ENCODE results near the gene PIANP.
"Not testable (repeated sequence)": the region's sequence is repeated elsewhere in the genome, so short reads cannot be mapped to it uniquely, and the experiment has no call there.

Gene PIANP

DNA sequence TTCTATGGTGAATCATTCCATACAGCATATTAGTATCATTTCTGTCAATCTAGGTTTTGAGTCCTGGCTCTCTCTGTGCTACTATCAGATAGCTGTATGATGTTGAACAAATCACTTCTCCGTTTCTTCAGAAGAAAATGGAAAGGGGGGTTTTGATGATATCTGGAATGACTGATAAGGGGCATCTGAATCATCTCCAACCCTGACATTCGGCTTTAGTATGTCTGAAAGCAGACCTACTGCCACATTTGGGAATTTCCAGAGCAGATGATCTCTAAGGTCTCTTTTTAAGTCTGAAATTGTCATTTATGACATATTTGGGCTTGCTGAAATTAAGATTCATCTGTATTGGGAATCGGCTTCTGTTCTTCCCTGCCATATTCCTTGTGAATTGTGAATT, 42.2 kb upstream of the PIANP start:
- TF ChIP-seq, protein P1, sequence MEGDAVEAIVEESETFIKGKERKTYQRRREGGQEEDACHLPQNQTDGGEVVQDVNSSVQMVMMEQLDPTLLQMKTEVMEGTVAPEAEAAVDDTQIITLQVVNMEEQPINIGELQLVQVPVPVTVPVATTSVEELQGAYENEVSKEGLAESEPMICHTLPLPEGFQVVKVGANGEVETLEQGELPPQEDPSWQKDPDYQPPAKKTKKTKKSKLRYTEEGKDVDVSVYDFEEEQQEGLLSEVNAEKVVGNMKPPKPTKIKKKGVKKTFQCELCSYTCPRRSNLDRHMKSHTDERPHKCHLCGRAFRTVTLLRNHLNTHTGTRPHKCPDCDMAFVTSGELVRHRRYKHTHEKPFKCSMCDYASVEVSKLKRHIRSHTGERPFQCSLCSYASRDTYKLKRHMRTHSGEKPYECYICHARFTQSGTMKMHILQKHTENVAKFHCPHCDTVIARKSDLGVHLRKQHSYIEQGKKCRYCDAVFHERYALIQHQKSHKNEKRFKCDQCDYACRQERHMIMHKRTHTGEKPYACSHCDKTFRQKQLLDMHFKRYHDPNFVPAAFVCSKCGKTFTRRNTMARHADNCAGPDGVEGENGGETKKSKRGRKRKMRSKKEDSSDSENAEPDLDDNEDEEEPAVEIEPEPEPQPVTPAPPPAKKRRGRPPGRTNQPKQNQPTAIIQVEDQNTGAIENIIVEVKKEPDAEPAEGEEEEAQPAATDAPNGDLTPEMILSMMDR (IDR thresholded peaks at IDR 0.05; ENCODE audit: insufficient read depth, low read length, poor library complexity, severe bottlenecking), result no peak
- TF ChIP-seq EZH2phosphoT487 (conservative IDR thresholded peaks at IDR 0.05; ENCODE audit: low read length), result no peak
- H2AFZ ChIP-seq (ENCODE audit: low read depth, low read length, severe bottlenecking), result no peak overlapping the region
- no peak overlapping the region for H3K4me2 ChIP-seq (ENCODE audit: low read depth, low read length, poor library complexity, severe bottlenecking)

DNA sequence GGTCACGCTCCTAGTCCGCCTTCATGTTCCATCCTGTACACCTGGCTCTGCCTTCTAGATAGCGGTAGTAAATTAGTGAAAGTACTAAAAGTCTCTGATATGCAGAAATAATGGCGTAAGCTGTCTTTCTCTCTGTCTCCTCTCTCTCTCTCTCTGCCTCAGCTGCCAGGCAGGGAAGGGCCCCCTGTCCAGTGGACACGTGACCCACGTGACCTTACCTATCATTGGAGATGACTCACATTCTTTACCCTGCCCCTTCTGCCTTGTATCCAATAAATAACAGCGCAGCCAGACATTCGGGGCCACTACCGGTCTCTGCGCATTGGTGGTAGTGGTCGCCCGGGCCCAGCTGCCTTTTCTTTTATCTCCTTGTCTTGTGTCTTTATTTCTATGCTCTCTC, 41.5 kb upstream of the PIANP start:
- H2AFZ ChIP-seq (ENCODE audit: low read depth, low read length, severe bottlenecking); H3K4me3 ChIP-seq (ENCODE audit: insufficient read depth, low read length, poor library complexity, severe bottlenecking); H3K9me2 ChIP-seq (replicated peaks; ENCODE audit: insufficient read depth, low read length); H3K27me3 ChIP-seq (ENCODE audit: low read length); H3K9ac ChIP-seq (ENCODE audit: low read length); H3F3A ChIP-seq (ENCODE audit: insufficient read depth); H3K27ac ChIP-seq (ENCODE audit: low read depth, low read length); H3K79me2 ChIP-seq (ENCODE audit: insufficient read depth, low read length); H3K9me3 ChIP-seq (ENCODE audit: insufficient read depth, low read length); H4K20me1 ChIP-seq (ENCODE audit: low read depth, low read length); H3K4me2 ChIP-seq (ENCODE audit: low read depth, low read length, poor library complexity, severe bottlenecking); H3K36me3 ChIP-seq (ENCODE audit: low read length): not testable (repeated sequence)

More for the DNA sequence above, 42.2 kb upstream of the PIANP start:
- H3K4me3 ChIP-seq (ENCODE audit: insufficient read depth, low read length, poor library complexity, severe bottlenecking), result no peak overlapping the region
- no peaks in the 10 kb centered on the region for H4K20me1 ChIP-seq (ENCODE audit: low read depth, low read length)
- 0 out of 2 replicates have a peak, but pooled peaks cover 3% of the 10 kb centered on the region for H3F3A ChIP-seq (ENCODE audit: insufficient read depth)
- no peaks in the 10 kb centered on the region for H3K9me3 ChIP-seq (ENCODE audit: insufficient read depth, low read length)
- no peak overlapping the region for H3K9ac ChIP-seq (ENCODE audit: low read length)
- H3K27ac ChIP-seq (ENCODE audit: low read depth, low read length), result no peak overlapping the region
- H3K27me3 ChIP-seq (ENCODE audit: low read length), result no peaks in the 10 kb centered on the region
- no peaks in the 10 kb centered on the region for H3K79me2 ChIP-seq (ENCODE audit: insufficient read depth, low read length)
- H3K36me3 ChIP-seq (ENCODE audit: low read length), result no peaks in the 10 kb centered on the region
- H3K9me2 ChIP-seq (replicated peaks; ENCODE audit: insufficient read depth, low read length), result no peaks in the 10 kb centered on the region

DNA sequence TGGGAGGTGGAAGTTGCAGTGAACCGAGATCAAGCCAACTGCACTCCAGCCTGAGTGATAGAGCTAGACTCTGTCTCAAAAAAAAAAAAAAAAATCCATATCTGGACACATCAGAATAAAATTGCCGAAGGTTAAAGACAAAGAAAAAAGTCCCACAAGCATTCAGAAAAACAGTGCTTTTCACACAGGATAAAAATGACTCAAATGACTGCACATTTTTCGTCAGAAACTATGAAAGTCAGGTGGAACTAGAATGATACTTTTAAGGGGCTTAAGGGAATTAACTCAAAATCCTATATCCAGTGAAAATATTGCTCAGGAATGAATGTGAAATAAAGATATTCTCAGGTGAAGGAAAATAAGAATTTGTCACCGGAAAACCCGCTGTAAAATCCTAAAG, 36.1 kb upstream of the PIANP start:
- no peaks in the 10 kb centered on the region for H3K9me3 ChIP-seq (ENCODE audit: insufficient read depth, low read length)
- H2AFZ ChIP-seq (ENCODE audit: low read depth, low read length, severe bottlenecking), result no peak overlapping the region
- H3K9ac ChIP-seq (ENCODE audit: low read length), result no peak overlapping the region
- H3K79me2 ChIP-seq (ENCODE audit: insufficient read depth, low read length), result no peaks in the 10 kb centered on the region
- no peak for TF ChIP-seq EZH2phosphoT487 (conservative IDR thresholded peaks at IDR 0.05; ENCODE audit: low read length)
- TF ChIP-seq, protein P1 (IDR thresholded peaks at IDR 0.05; ENCODE audit: insufficient read depth, low read length, poor library complexity, severe bottlenecking), result no peak
- H3F3A ChIP-seq (ENCODE audit: insufficient read depth), result 0 out of 2 replicates have a peak, but pooled peaks cover 3% of the 10 kb centered on the region
- H3K9me2 ChIP-seq (replicated peaks; ENCODE audit: insufficient read depth, low read length), result no peaks in the 10 kb centered on the region
- H3K27me3 ChIP-seq (ENCODE audit: low read length), result no peaks in the 10 kb centered on the region
- no peak overlapping the region for H3K4me2 ChIP-seq (ENCODE audit: low read depth, low read length, poor library complexity, severe bottlenecking)
- no peak overlapping the region for H3K27ac ChIP-seq (ENCODE audit: low read depth, low read length)
- H4K20me1 ChIP-seq (ENCODE audit: low read depth, low read length), result no peaks in the 10 kb centered on the region
- no peaks in the 10 kb centered on the region for H3K36me3 ChIP-seq (ENCODE audit: low read length)
- no peak overlapping the region for H3K4me3 ChIP-seq (ENCODE audit: insufficient read depth, low read length, poor library complexity, severe bottlenecking)

DNA sequence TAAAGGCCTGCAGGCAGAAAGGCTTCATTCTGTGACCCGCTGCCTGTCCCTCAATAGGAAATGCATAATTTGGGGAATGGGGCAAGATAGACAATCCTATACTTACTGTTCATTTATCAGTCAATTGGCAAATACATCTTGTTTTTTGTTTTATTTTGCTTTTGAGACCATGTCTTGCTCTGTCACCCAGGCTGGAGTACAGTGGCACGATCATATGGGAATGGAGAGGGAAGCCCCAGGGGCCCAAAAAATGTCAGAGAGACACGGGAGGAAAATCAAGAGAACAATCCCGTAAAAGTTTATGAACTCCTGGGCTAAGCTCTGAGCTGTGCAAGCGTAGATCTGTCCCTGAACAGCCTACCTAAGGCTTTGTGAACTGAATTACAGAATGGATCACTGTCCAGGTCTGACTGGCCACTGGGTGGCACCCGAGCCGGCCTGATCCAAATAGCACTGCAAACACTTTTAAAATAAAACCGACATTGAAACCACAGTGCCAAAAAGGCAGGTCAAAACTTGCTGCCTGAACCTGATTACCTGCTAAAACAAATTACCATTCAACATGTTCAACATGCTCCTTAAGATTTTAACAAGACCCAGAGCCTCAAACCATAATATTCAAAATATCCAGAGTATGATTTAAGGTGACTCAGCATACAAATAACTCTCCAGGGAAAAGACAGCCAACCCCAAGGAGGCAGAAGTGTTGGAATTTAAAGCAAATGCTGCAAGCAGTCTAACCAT, 35.0 kb upstream of the PIANP start:
- H2AFZ ChIP-seq (ENCODE audit: low read depth, low read length, severe bottlenecking), result no peak overlapping the region
- no peaks in the 10 kb centered on the region for H3K36me3 ChIP-seq (ENCODE audit: low read length)
- H3K9me2 ChIP-seq (replicated peaks; ENCODE audit: insufficient read depth, low read length), result no peaks in the 10 kb centered on the region
- no peaks in the 10 kb centered on the region for H3K79me2 ChIP-seq (ENCODE audit: insufficient read depth, low read length)
- no peaks in the 10 kb centered on the region for H3K27me3 ChIP-seq (ENCODE audit: low read length)
- H3K9ac ChIP-seq (ENCODE audit: low read length), result no peak overlapping the region
- TF ChIP-seq, protein P1 (IDR thresholded peaks at IDR 0.05; ENCODE audit: insufficient read depth, low read length, poor library complexity, severe bottlenecking), result no peak
- TF ChIP-seq EZH2phosphoT487 (conservative IDR thresholded peaks at IDR 0.05; ENCODE audit: low read length), result no peak
- no peaks in the 10 kb centered on the region for H3F3A ChIP-seq (ENCODE audit: insufficient read depth)
- no peaks in the 10 kb centered on the region for H4K20me1 ChIP-seq (ENCODE audit: low read depth, low read length)
- no peak overlapping the region for H3K4me2 ChIP-seq (ENCODE audit: low read depth, low read length, poor library complexity, severe bottlenecking)
- H3K9me3 ChIP-seq (ENCODE audit: insufficient read depth, low read length), result no peaks in the 10 kb centered on the region
- no peak overlapping the region for H3K4me3 ChIP-seq (ENCODE audit: insufficient read depth, low read length, poor library complexity, severe bottlenecking)
- no peak overlapping the region for H3K27ac ChIP-seq (ENCODE audit: low read depth, low read length)
